Neural progenitor cell (in vitro differentiated cells): ENCODE data around the gene PRSS53. TPM values are rescaled to one million over a fixed set of nuclear protein-coding genes. Genes with fewer than 3 reads are reported as not detected.

ENCODE experiments used
- DNase-seq: peaks from one replicate; pipeline ENCODE4 v3.0.0-alpha.2; 2016; ENCODE audit warnings: low spot score
- H2AFZ ChIP-seq: fragments of 200-600 bp; sonication (generic); replicated peaks from 2 replicates; pipeline ENCODE4 v1.6.1; 2016; ENCODE audit warnings: antibody characterized with exemption
- H3F3A ChIP-seq: fragments of 200-600 bp; sonication (generic); 2 replicates; pipeline ENCODE4 v1.6.1; 2016; ENCODE audit warnings: antibody characterized with exemption, low read depth
- H3K27ac ChIP-seq: fragments of 200-600 bp; sonication (generic); 2 replicates; pipeline ENCODE4 v1.5.1; 2016; ENCODE audit warnings: mild to moderate bottlenecking
- H3K27me3 ChIP-seq: fragments of 200-600 bp; sonication (generic); 2 replicates; pipeline ENCODE4 v1.6.1; 2016; ENCODE audit warnings: mild to moderate bottlenecking, moderate library complexity
- H3K36me3 ChIP-seq: fragments of 200-600 bp; sonication (generic); 2 replicates; pipeline ENCODE4 v1.5.1; 2016
- H3K4me1 ChIP-seq: fragments of 200-600 bp; sonication (generic); 2 replicates; pipeline ENCODE4 v1.6.1; 2016; ENCODE audit warnings: mixed run types
- H3K4me2 ChIP-seq: fragments of 200-600 bp; sonication (generic); 2 replicates; pipeline ENCODE4 v1.6.1; 2016
- H3K4me3 ChIP-seq: fragments of 200-600 bp; sonication (generic); 2 replicates; pipeline ENCODE4 v1.5.1; 2016
- H3K79me2 ChIP-seq: fragments of 200-600 bp; sonication (generic); 2 replicates; pipeline ENCODE4 v1.6.1; 2016; ENCODE audit warnings: low read depth
- H3K9ac ChIP-seq: fragments of 200-600 bp; sonication (generic); 2 replicates; pipeline ENCODE4 v1.6.1; 2016
- H3K9me3 ChIP-seq: fragments of 200-600 bp; sonication (generic); 2 replicates; pipeline ENCODE4 v1.5.1; 2016; ENCODE audit warnings: low read depth
- H4K20me1 ChIP-seq: fragments of 200-600 bp; sonication (generic); 2 replicates; pipeline ENCODE4 v1.6.1; 2016; ENCODE audit warnings: low read depth
- H3K27ac Mint-ChIP-seq: 3 replicates; pipeline ENCODE4 v1.8.0; 2021; ENCODE audit warnings: mixed read lengths
- H3K27me3 Mint-ChIP-seq: 2 replicates; pipeline ENCODE4 v1.8.0; 2022; ENCODE audit warnings: low read depth, mild to moderate bottlenecking, inconsistent platforms, moderate library complexity, mixed read lengths; ENCODE audit not compliant: insufficient read depth
- H3K36me3 Mint-ChIP-seq: 3 replicates; pipeline ENCODE4 v1.8.0; 2021; ENCODE audit warnings: mixed read lengths
- H3K4me1 Mint-ChIP-seq: 3 replicates; pipeline ENCODE4 v1.8.0; 2021; ENCODE audit warnings: mixed read lengths
- H3K4me3 Mint-ChIP-seq: 3 replicates; pipeline ENCODE4 v1.8.0; 2021; ENCODE audit warnings: mild to moderate bottlenecking, moderate library complexity, mixed read lengths
- H3K9me3 Mint-ChIP-seq: 3 replicates; pipeline ENCODE4 v1.8.0; 2020; ENCODE audit warnings: mixed read lengths
- EZH2 ChIP-seq: fragments of 200-600 bp; sonication (generic); IDR thresholded peaks from 2 replicates; pipeline ENCODE4 v1.6.1; 2017; ENCODE audit warnings: antibody characterized with exemption, mild to moderate bottlenecking, moderate library complexity
- EZH2phosphoT487 ChIP-seq: fragments of 200-600 bp; sonication (generic); IDR thresholded peaks from 2 replicates; pipeline ENCODE4 v1.6.1; 2017; ENCODE audit warnings: antibody characterized with exemption
- total RNA-seq: library from RNA; depleted of rRNA; stranded (reverse); fragments of >200 nt; gene quantifications from 2 replicates; pipeline ENCODE4 v1.2.3, GENCODE V29; 2015; ENCODE audit warnings: low replicate concordance
- TF ChIP-seq, protein P1 (sequence below): fragments of 200-600 bp; sonication (generic); IDR thresholded peaks from 2 replicates; pipeline ENCODE4 v1.5.1; 2017; ENCODE audit warnings: antibody characterized with exemption, mild to moderate bottlenecking

PRSS53 gene
- total RNA-seq, 1 donor from 2014 or later, result 2.3 TPM

DNA sequence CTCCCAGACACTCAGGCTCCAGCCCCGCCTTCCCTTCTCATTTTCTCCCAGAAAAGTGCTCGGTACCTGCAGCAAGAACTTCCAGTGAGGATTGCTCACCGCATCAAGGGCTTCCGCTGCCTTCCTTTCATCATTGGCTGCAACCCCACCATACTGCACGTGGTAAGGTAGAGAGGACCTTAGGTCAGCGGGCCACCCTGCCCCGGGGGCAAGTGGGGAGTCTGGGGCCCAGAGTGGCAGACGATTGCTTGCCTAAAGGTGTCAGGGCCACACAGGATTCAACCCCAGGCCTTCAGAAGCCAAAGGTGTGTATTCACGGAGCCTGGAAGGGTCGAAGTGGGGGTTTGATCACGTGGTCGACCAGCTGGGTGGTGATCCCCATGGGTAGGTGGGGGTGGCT is 20.9 kb upstream of the PRSS53 start:
- Histone ChIP-seq H3K36me3 (no peaks in the 10 kb centered on the region), H3K9me3 (no peaks in the 10 kb centered on the region), H4K20me1 (peaks cover 3% of the 10 kb centered on the region), H3K4me2 (no peak overlapping the region), H3F3A (peaks cover 16% of the 10 kb centered on the region), H3K27ac (no peak overlapping the region), H3K4me3 (no peak overlapping the region), H3K4me1 (peaks cover 5% of the 10 kb centered on the region), H3K27me3 (no peaks in the 10 kb centered on the region), H2AFZ (no peak overlapping the region), H3K79me2 (peaks cover 3% of the 10 kb centered on the region), H3K9ac (no peak overlapping the region)
- Mint-ChIP-seq H3K4me1 (peaks cover 12% of the 10 kb centered on the region), H3K27me3 (peaks cover 6% of the 10 kb centered on the region), H3K27ac (no peak overlapping the region), H3K36me3 (peaks cover 16% of the 10 kb centered on the region), H3K9me3 (no peaks in the 10 kb centered on the region), H3K4me3 (peak overlapping the region; percentile 89)
- TF ChIP-seq, protein P1, sequence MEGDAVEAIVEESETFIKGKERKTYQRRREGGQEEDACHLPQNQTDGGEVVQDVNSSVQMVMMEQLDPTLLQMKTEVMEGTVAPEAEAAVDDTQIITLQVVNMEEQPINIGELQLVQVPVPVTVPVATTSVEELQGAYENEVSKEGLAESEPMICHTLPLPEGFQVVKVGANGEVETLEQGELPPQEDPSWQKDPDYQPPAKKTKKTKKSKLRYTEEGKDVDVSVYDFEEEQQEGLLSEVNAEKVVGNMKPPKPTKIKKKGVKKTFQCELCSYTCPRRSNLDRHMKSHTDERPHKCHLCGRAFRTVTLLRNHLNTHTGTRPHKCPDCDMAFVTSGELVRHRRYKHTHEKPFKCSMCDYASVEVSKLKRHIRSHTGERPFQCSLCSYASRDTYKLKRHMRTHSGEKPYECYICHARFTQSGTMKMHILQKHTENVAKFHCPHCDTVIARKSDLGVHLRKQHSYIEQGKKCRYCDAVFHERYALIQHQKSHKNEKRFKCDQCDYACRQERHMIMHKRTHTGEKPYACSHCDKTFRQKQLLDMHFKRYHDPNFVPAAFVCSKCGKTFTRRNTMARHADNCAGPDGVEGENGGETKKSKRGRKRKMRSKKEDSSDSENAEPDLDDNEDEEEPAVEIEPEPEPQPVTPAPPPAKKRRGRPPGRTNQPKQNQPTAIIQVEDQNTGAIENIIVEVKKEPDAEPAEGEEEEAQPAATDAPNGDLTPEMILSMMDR, result no peak
- TF ChIP-seq EZH2, result no peak
- DNase-seq, result no peak

DNA sequence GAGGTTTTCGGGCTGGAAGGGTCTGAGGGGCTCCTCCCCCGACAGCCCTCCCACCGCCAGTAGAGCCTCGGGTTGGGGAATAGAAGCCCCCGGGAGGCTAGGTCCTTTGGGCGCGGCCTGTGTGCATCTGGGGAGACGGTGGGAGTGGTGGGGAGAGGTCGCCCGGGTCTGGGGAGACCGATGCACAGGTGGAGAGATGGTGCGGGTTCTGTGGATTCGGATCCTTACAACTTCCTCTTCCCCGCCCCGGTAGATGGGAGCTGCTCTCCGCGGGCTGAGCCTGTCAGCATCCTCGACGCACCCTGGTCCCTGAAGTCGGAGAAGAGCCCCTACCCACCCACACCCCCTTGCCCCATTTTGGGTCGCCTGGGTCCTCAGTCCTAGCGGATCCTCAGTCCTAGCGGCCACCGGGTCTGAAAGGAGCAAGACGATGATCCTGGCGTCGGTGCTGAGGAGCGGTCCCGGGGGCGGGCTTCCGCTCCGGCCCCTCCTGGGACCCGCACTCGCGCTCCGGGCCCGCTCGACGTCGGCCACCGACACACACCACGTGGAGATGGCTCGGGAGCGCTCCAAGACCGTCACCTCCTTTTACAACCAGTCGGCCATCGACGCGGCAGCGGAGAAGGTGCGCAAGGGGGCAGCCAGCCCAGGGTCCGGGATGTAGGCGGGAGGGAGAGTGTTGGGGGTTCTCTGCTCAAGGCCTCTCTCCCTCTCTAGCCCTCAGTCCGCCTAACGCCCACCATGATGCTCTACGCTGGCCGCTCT is 20.2 kb upstream of the PRSS53 start:
- Histone ChIP-seq H3K27ac (no peak overlapping the region), H3K4me3 (peak overlapping the region; percentile 99), H2AFZ (peak overlapping the region; percentile 87), H3K9me3 (no peaks in the 10 kb centered on the region), H3K36me3 (no peaks in the 10 kb centered on the region), H3F3A (peaks cover 13% of the 10 kb centered on the region), H3K79me2 (peaks cover 3% of the 10 kb centered on the region), H3K9ac (peak overlapping the region; percentile 70), H3K4me2 (peak overlapping the region; percentile 96), H4K20me1 (no peaks in the 10 kb centered on the region), H3K27me3 (no peaks in the 10 kb centered on the region), H3K4me1 (peaks cover 5% of the 10 kb centered on the region)
- Mint-ChIP-seq H3K4me1 (peaks cover 12% of the 10 kb centered on the region), H3K27ac (no peak overlapping the region), H3K36me3 (peaks cover 16% of the 10 kb centered on the region), H3K4me3 (peak overlapping the region; percentile 89), H3K27me3 (peaks cover 3% of the 10 kb centered on the region), H3K9me3 (no peaks in the 10 kb centered on the region)
- DNase-seq, result no peak
- TF ChIP-seq EZH2phosphoT487, result no peak
- TF ChIP-seq, protein P1, result no peak
- no peak for TF ChIP-seq EZH2

DNA sequence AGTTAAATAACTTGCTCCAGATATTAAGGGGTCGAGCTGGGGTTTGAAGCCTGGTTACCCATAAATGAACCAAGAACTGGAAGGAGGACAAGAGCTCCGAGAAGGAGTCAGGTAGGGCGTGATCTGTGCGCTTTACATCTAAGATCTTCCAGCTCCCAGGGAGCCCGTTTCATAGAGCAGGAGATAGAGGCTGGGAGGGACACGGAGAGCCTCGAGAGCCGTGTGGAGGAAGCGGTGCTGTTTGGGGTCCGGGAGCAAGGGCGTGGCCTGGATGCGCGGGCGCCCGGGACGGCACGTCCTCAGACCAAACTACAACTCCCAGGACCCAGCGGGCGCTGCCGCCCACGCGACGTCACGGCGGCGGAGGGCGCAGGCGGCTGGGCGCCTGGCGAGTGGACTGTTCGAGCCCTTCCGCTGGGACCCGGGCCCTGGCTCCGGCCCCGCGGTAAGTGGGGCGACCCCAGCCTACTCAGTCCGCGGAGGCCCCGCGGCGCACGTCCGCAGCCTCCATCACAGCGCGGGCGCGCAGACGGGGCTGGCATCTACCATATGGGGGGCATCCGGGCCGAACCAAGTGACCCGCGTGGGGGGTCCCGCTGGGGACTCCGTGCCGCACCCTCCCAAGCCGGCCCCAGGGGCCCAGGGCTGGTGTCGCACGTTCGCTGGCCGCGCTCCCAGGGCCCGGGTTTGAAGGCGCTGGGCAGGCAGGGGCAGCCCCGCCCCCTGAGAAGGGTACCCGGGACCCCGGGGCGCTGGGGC is 19.5 kb upstream of the PRSS53 start, which contains the start of gene BCKDK:
Gene BCKDK (plus strand): TSS at position 352 of the 759 bp plus-strand sequence. CDS start 838 bp downstream, outside the sequence.
- Mint-ChIP-seq H3K36me3 (peaks cover 13% of the 10 kb centered on the region), H3K9me3 (no peaks in the 10 kb centered on the region), H3K27ac (peak within 1 kb of the TSS; percentile 83), H3K27me3 (peaks cover 3% of the 10 kb centered on the region), H3K4me1 (peaks cover 12% of the 10 kb centered on the region), H3K4me3 (peak within 1 kb of the TSS; percentile 90)
- peak within 1 kb of the TSS; percentile 99 for H3K4me3 ChIP-seq
- peak within 1 kb of the TSS; percentile 87 for H2AFZ ChIP-seq
- H3K4me2 ChIP-seq, result peak within 1 kb of the TSS; percentile 96
- H3K27ac ChIP-seq, result no peak within 1 kb of the TSS
- H3F3A ChIP-seq, result peaks cover 13% of the 10 kb centered on the region
- DNase-seq, result peak; percentile 83
- H3K27me3 ChIP-seq, result no peaks in the 10 kb centered on the region
- peaks cover 3% of the 10 kb centered on the region for H3K79me2 ChIP-seq
- H3K9ac ChIP-seq, result peak within 1 kb of the TSS; percentile 70
- H3K4me1 ChIP-seq, result peaks cover 5% of the 10 kb centered on the region
- H4K20me1 ChIP-seq, result no peaks in the 10 kb centered on the region
- TF ChIP-seq EZH2phosphoT487, result no peak
- TF ChIP-seq, protein P1, result no peak
- no peak for TF ChIP-seq EZH2
- H3K9me3 ChIP-seq, result no peaks in the 10 kb centered on the region
- no peaks in the 10 kb centered on the region for H3K36me3 ChIP-seq
